HG02763 (cell line): ENCODE measurements around the gene SACM1L.
"Not testable (repeated sequence)": the region's sequence is repeated elsewhere in the genome, so short reads cannot be mapped to it uniquely, and the experiment has no call there.

Experiments used
- ATAC-seq: cut with Tn5 transposase; IDR thresholded peaks from one replicate; pipeline ENCODE4 v1.9.1; 2021; ENCODE audit warnings: mild to moderate bottlenecking, moderate library complexity; ENCODE audit not compliant: unreplicated experiment

Gene SACM1L

GRCh38 chr3:45666757-45667431, 22.3 kb upstream of the SACM1L start:
- ATAC-seq, result no peak

- no peak for ATAC-seq
These were observed 21.6 kb upstream of the SACM1L start for GRCh38 chr3:45667569-45667934.

GRCh38 chr3:45670436-45670835, 18.8 kb upstream of the SACM1L start:
- no peak for ATAC-seq

- ATAC-seq, result no peak
These were observed 18.2 kb upstream of the SACM1L start for GRCh38 chr3:45670991-45671390.

GRCh38 chr3:45673273-45673672, 15.9 kb upstream of the SACM1L start:
- no peak for ATAC-seq

GRCh38 chr3:45676325-45677032, 12.7 kb upstream of the SACM1L start:
- ATAC-seq, result no peak

- ATAC-seq, result no peak
These were observed 12.2 kb upstream of the SACM1L start for GRCh38 chr3:45677033-45677446.

- no peak for ATAC-seq
These were observed 11.4 kb upstream of the SACM1L start for GRCh38 chr3:45677841-45678240.

GRCh38 chr3:45679805-45680204, 9.4 kb upstream of the SACM1L start:
- ATAC-seq, result no peak

GRCh38 chr3:45681221-45681620, 8.0 kb upstream of the SACM1L start:
- no peak for ATAC-seq

- ATAC-seq, result no peak
These were observed 7.3 kb upstream of the SACM1L start for GRCh38 chr3:45681846-45682245.

GRCh38 chr3:45682311-45682710, 6.9 kb upstream of the SACM1L start:
- ATAC-seq, result no peak

- no peak for ATAC-seq
These were observed 6.4 kb upstream of the SACM1L start for GRCh38 chr3:45682786-45683185.

- no peak for ATAC-seq
These were observed 5.5 kb upstream of the SACM1L start for GRCh38 chr3:45683417-45684326.

GRCh38 chr3:45684327-45684892, 4.8 kb upstream of the SACM1L start:
- no peak for ATAC-seq

GRCh38 chr3:45685722-45686121, 3.5 kb upstream of the SACM1L start:
- ATAC-seq, result not testable (repeated sequence)

GRCh38 chr3:45686850-45687249, 2.3 kb upstream of the SACM1L start:
- no peak for ATAC-seq

GRCh38 chr3:45687828-45688193, 1.4 kb upstream of the SACM1L start:
- no peak for ATAC-seq

GRCh38 chr3:45688194-45688881, 858 bp upstream of the SACM1L start:
- ATAC-seq, result no peak

- ATAC-seq, result no peak
These were observed 570 bp downstream of the SACM1L start for GRCh38 chr3:45689787-45690145.
